Panc1 (cell line): Measurements from ENCODE around the gene P2RY6. TPM values are rescaled to one million over a fixed set of nuclear protein-coding genes. Genes with fewer than 3 reads are reported as not detected.
A peak's percentile ranks its signal among the peaks of the same experiment; 100 is the strongest.

ENCODE experiments used
- ATAC-seq: fragments of 200-7000 bp; cut with Tn5 transposase; 2 replicates; pipeline ENCODE4 v1.9.1; 2020; ENCODE audit warnings: mild to moderate bottlenecking, moderate library complexity
- BruUV-seq: library from RNA; stranded (reverse); fragments of 400-500 nt; replicated peaks from 2 replicates; lab custom pipeline; 2021; lab: Mats Ljungman, UMichigan
- CTCF ChIA-PET: fragments of 300-600 bp; sonication (Branson Sonifier 250); formaldehyde crosslinking; loops from one replicate; lab custom pipeline; 2022; ENCODE audit warnings: antibody characterized with exemption; lab: Charles Lee
- POLR2A ChIA-PET: fragments of 300-600 bp; sonication (Branson Sonifier 250); formaldehyde crosslinking; loops from one replicate; lab custom pipeline; 2022; ENCODE audit warnings: antibody characterized with exemption; lab: Charles Lee
- DNase-seq: peaks from one replicate; pipeline ENCODE4 v3.0.0-alpha.2; 2010; ENCODE audit warnings: low read depth, low spot score
- H3K27ac ChIP-seq: 2 replicates; pipeline ENCODE4 v1.5.1; 2011; ENCODE audit warnings: mild to moderate bottlenecking, low read length, inconsistent platforms
- H3K27me3 ChIP-seq: fragments of 200-500 bp; sonication (Bioruptor generic); 2 replicates; pipeline ENCODE4 v1.6.0; 2014; ENCODE audit warnings: low read length, inconsistent platforms; ENCODE audit not compliant: control insufficient read depth, insufficient read depth
- H3K36me3 ChIP-seq: fragments of 200-500 bp; sonication (Bioruptor generic); 2 replicates; pipeline ENCODE4 v1.5.1; 2014; ENCODE audit warnings: inconsistent platforms, mild to moderate bottlenecking, low read length, moderate library complexity; ENCODE audit not compliant: control insufficient read depth, insufficient read depth
- H3K4me1 ChIP-seq: 2 replicates; pipeline ENCODE4 v1.5.1; 2011; ENCODE audit warnings: inconsistent platforms, mild to moderate bottlenecking, low read length, moderate library complexity; ENCODE audit not compliant: control insufficient read depth, insufficient read depth
- H3K4me3 ChIP-seq, 2 experiments: 2 replicates each; pipeline ENCODE4 v1.5.1; 2011 to 2012; ENCODE audit warnings: low read depth in 2 of 2, low read length in 2 of 2, mild to moderate bottlenecking in 2 of 2, inconsistent platforms in 1 of 2, moderate library complexity in 1 of 2
- H3K9me3 ChIP-seq: fragments of 200-500 bp; sonication (Bioruptor generic); 2 replicates; pipeline ENCODE4 v1.5.1; 2014; ENCODE audit warnings: low read depth, mild to moderate bottlenecking, inconsistent platforms, low read length, moderate library complexity; ENCODE audit not compliant: control insufficient read depth, insufficient read depth
- CTCF ChIP-seq: fragments of 450-650 bp; IDR thresholded peaks from 2 replicates; pipeline ENCODE4 v1.5.1; 2017; ENCODE audit warnings: mild to moderate bottlenecking
- POLR2AphosphoS5 ChIP-seq: IDR thresholded peaks from 2 replicates; pipeline ENCODE4 v1.6.1; 2012; ENCODE audit warnings: mild to moderate bottlenecking, low read depth, low read length, moderate library complexity
- SIN3A ChIP-seq: IDR thresholded peaks from 2 replicates; pipeline ENCODE4 v1.6.1; 2012; ENCODE audit warnings: low read depth, mild to moderate bottlenecking, low read length, moderate library complexity, borderline replicate concordance; ENCODE audit not compliant: insufficient read depth
- TCF7L2 ChIP-seq: IDR thresholded peaks from 2 replicates; pipeline ENCODE4 v1.6.1; 2011; ENCODE audit warnings: mild to moderate bottlenecking, low read depth, low read length, inconsistent platforms
- in situ Hi-C: cut with HindIII; loops from 2 replicates; pipeline ENCODE4 v1.10.0; 2016; ENCODE audit warnings: low sequenced_read_pairs, low pct_unique_long_range_greater_than_20kb
- intact Hi-C: fragments of 100-400 bp; cut with micrococcal nuclease; formaldehyde crosslinking; loops from one replicate; pipeline ENCODE4 v1.10.0; 2022; ENCODE audit not compliant: unreplicated experiment
- total RNA-seq: library from RNA; stranded (reverse); gene quantifications from one replicate; pipeline ENCODE4 v1.2.1, GENCODE V29; 2021; ENCODE audit not compliant: unreplicated experiment
- TF ChIP-seq, protein P1 (sequence below), 2 experiments: IDR thresholded peaks; 2 replicates each; pipeline ENCODE4 v1.6.1; 2011 to 2012; ENCODE audit warnings: low read depth in 2 of 2, control low read depth in 1 of 2, low read length in 1 of 2, mild to moderate bottlenecking in 1 of 2, moderate library complexity in 1 of 2; ENCODE audit not compliant: insufficient read depth in 1 of 2

P2RY6 gene
- total RNA-seq, 1 experiment from 2014 or later, result 0.59 TPM

DNA sequence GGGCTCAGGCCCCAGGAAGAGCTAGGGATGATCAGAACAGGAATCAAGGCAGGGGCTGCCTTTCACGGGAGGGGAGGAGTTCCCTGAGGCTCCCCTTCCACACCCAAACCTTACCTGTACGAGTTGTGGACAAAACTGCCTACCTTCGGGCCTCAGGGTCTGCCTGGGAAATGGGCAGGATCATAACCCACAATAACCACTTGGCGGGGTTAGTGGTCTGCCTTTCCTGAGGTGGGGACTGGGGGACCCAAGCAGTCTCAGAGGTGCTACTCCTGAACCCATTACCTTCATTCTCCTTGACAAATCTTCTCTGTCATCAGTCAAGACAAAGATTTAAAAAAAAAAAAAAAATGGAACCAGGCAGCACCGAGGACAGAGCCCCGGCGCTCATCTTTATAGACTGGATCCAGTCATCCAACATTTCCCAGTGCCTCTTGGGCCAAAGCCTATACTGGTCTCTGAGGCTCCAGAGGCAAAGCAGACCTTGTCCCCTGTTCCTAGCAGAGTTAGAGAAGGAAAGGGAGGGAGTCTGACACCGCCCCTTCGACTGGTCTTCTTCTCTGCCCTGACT is 14.2 kb downstream of the P2RY6 start:
- BruUV-seq, result no TSS peak
- intact Hi-C loops (no loop called here), in situ Hi-C loops (no loop called here)
- Histone ChIP-seq H3K27me3 (no peaks in the 10 kb centered on the region), H3K4me3 (no peak overlapping the region), H3K27ac (no peak overlapping the region), H3K9me3 (no peaks in the 10 kb centered on the region), H3K36me3 (no peaks in the 10 kb centered on the region), H3K4me1 (peaks cover 12% of the 10 kb centered on the region)
- ChIA-PET POLR2A (no interaction called here), CTCF (no interaction called here)
- TF ChIP-seq CTCF (no peak), POLR2AphosphoS5 (no peak)
- TF ChIP-seq, protein P1, sequence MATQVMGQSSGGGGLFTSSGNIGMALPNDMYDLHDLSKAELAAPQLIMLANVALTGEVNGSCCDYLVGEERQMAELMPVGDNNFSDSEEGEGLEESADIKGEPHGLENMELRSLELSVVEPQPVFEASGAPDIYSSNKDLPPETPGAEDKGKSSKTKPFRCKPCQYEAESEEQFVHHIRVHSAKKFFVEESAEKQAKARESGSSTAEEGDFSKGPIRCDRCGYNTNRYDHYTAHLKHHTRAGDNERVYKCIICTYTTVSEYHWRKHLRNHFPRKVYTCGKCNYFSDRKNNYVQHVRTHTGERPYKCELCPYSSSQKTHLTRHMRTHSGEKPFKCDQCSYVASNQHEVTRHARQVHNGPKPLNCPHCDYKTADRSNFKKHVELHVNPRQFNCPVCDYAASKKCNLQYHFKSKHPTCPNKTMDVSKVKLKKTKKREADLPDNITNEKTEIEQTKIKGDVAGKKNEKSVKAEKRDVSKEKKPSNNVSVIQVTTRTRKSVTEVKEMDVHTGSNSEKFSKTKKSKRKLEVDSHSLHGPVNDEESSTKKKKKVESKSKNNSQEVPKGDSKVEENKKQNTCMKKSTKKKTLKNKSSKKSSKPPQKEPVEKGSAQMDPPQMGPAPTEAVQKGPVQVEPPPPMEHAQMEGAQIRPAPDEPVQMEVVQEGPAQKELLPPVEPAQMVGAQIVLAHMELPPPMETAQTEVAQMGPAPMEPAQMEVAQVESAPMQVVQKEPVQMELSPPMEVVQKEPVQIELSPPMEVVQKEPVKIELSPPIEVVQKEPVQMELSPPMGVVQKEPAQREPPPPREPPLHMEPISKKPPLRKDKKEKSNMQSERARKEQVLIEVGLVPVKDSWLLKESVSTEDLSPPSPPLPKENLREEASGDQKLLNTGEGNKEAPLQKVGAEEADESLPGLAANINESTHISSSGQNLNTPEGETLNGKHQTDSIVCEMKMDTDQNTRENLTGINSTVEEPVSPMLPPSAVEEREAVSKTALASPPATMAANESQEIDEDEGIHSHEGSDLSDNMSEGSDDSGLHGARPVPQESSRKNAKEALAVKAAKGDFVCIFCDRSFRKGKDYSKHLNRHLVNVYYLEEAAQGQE (IDR thresholded peaks at IDR 0.05; ENCODE audit: insufficient read depth in 1 of 2, low read depth in 2 of 2, low read length in 1 of 2), result peak in 1 of 2 experiments; percentile 71; a peak in 2 of 4 replicates
- DNase-seq (no peak), ATAC-seq (no peak)

GRCh38 chr11:73287400-73288101 is 15.4 kb downstream of the P2RY6 start:
- DNase-seq, result no peak
- no peak for ATAC-seq
- in situ Hi-C loops (no loop called here), intact Hi-C loops (no loop called here)
- H3K27me3 ChIP-seq, result no peaks in the 10 kb centered on the region
- no peaks in the 10 kb centered on the region for H3K9me3 ChIP-seq
- no peaks in the 10 kb centered on the region for H3K36me3 ChIP-seq
- no peak overlapping the region for H3K27ac ChIP-seq
- ChIA-PET POLR2A (interaction anchor here (0.6 kb wide), 1 partner anchor 603 kb away, joined by 3 read pairs; no protein-coding TSS in a partner anchor), CTCF (interaction anchor here (0.6 to 1.3 kb wide), 3 partner anchors 11 to 331 kb away, joined by 3 read pairs; no protein-coding TSS in a partner anchor)
- BruUV-seq, result no TSS peak
- no peak overlapping the region for H3K4me3 ChIP-seq
- TF ChIP-seq POLR2AphosphoS5 (no peak), SIN3A (no peak), TCF7L2 (no peak), CTCF (no peak)
- TF ChIP-seq, protein P1 (IDR thresholded peaks at IDR 0.05; ENCODE audit: insufficient read depth in 1 of 2, low read depth in 2 of 2, low read length in 1 of 2), result no peak
- H3K4me1 ChIP-seq, result peaks cover 12% of the 10 kb centered on the region
